GM12874 (cell line): ENCODE results near the gene NAGS.

Source experiments
- TF ChIP-seq, protein P1 (sequence below): IDR thresholded peaks from 2 replicates; pipeline ENCODE4 v1.5.1; 2011; ENCODE audit warnings: low read depth, mild to moderate bottlenecking, control low read depth, low read length, moderate library complexity; ENCODE audit not compliant: insufficient read depth

The NAGS gene

GRCh38 chr17:44044071-44044470, 39.6 kb downstream of the NAGS start:
- TF ChIP-seq, protein P1, sequence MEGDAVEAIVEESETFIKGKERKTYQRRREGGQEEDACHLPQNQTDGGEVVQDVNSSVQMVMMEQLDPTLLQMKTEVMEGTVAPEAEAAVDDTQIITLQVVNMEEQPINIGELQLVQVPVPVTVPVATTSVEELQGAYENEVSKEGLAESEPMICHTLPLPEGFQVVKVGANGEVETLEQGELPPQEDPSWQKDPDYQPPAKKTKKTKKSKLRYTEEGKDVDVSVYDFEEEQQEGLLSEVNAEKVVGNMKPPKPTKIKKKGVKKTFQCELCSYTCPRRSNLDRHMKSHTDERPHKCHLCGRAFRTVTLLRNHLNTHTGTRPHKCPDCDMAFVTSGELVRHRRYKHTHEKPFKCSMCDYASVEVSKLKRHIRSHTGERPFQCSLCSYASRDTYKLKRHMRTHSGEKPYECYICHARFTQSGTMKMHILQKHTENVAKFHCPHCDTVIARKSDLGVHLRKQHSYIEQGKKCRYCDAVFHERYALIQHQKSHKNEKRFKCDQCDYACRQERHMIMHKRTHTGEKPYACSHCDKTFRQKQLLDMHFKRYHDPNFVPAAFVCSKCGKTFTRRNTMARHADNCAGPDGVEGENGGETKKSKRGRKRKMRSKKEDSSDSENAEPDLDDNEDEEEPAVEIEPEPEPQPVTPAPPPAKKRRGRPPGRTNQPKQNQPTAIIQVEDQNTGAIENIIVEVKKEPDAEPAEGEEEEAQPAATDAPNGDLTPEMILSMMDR = no peak

- TF ChIP-seq, protein P1 = no peak
These were observed 41.1 kb downstream of the NAGS start for GRCh38 chr17:44045486-44045885.

DNA sequence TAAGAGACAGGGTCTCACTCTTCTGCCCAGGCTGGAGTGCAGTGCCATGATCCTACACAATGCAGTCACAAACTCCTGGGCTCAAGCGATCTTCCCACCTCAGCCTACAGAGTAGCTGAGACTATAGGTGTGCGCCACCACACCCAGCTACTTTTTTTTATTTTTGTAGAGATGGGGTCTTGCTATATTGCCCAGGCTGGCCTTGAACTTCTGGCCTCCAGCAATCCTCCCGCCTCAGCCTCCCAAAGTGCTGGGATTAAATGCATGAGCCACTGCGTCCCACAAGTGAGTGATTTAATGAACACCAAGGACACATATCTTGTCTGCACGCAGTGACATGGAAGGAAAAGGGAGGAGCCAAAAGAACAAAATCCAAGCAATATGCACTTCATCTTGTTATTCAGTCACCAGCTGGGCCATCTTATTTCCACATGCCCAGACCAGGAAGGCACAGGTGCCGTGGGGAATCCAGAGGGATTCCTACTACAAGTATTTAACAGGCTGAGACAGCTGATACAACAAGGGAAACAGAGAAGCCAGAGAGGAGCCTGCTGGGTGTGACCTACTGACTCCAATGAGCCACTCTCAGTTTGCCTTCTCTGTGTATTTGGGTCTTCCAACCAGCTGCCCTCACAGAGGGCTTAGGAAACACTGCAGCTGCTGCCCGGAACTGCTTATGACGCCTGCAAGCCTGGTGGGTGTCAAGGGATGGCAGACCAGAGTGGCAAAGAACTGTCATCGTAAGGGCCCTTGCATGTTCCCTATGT, 45.1 kb downstream of the NAGS start:
- TF ChIP-seq, protein P1 = no peak

DNA sequence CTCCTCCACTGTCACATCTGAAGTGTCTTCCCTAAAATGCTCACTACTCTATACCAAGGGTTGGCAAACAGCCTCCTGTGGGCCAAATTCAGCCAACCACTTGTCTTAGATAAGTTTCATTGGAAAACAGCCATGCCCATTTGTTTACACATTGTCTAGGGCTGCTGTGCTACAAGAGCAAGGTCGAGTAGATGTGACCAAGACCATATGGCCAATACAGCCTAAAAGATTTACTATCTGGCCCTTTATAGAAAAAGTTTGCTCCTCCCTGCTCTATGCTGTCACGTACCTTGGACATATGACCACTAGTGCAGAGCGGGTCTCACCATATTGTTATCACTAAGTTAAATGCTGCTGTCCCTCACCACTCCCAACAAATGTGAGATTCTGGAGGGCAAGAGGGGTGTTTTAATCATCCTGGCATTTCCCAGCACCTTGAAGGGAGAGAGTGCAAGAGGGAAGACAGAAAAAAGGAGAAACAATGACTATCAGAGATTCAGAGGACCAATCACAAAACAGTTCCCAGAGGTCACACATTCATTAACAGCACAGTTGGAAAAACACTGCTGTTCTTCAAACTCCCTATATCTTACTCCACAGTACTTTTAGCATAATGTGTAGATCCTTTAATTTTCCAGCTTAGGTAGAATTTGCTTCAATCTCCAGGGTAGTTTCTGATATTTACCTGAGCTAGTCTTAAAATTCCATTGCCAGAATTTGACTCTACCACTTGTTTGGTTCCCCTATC, 48.9 kb downstream of the NAGS start:
- TF ChIP-seq, protein P1 = no peak
